Measurements from ENCODE around the gene SLC9A1.

GRCh38 chr1:27101696-27102095 lies 53.2 kb downstream of the SLC9A1 start:
- TF ChIP-seq, protein P1, sequence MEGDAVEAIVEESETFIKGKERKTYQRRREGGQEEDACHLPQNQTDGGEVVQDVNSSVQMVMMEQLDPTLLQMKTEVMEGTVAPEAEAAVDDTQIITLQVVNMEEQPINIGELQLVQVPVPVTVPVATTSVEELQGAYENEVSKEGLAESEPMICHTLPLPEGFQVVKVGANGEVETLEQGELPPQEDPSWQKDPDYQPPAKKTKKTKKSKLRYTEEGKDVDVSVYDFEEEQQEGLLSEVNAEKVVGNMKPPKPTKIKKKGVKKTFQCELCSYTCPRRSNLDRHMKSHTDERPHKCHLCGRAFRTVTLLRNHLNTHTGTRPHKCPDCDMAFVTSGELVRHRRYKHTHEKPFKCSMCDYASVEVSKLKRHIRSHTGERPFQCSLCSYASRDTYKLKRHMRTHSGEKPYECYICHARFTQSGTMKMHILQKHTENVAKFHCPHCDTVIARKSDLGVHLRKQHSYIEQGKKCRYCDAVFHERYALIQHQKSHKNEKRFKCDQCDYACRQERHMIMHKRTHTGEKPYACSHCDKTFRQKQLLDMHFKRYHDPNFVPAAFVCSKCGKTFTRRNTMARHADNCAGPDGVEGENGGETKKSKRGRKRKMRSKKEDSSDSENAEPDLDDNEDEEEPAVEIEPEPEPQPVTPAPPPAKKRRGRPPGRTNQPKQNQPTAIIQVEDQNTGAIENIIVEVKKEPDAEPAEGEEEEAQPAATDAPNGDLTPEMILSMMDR (conservative IDR thresholded peaks at IDR 0.05; ENCODE audit: low read length), result no peak
- TF ChIP-seq EZH2phosphoT487 (IDR thresholded peaks at IDR 0.05; ENCODE audit: borderline replicate concordance, low read depth, low read length), result no peak

All from OCI-LY7 (cell line).